D721Med (cell line): ENCODE measurements around the gene DYNLT1.

Experiments
- DNase-seq: peaks from one replicate; pipeline ENCODE4 v3.0.0; 2011; ENCODE audit warnings: low spot score; ENCODE audit not compliant: insufficient read length
- FAIRE-seq: peaks from 2 replicates; lab custom pipeline; 2011; peaks lifted over from hg19 to GRCh38; lab: Jason Lieb, UNC
- TF ChIP-seq, protein P1 (sequence below): IDR thresholded peaks from 2 replicates; pipeline ENCODE4 v1.5.1; 2012; ENCODE audit warnings: mild to moderate bottlenecking, control low read depth; ENCODE audit not compliant: insufficient read depth; ENCODE audit errors: missing control alignments

Gene DYNLT1

DNA sequence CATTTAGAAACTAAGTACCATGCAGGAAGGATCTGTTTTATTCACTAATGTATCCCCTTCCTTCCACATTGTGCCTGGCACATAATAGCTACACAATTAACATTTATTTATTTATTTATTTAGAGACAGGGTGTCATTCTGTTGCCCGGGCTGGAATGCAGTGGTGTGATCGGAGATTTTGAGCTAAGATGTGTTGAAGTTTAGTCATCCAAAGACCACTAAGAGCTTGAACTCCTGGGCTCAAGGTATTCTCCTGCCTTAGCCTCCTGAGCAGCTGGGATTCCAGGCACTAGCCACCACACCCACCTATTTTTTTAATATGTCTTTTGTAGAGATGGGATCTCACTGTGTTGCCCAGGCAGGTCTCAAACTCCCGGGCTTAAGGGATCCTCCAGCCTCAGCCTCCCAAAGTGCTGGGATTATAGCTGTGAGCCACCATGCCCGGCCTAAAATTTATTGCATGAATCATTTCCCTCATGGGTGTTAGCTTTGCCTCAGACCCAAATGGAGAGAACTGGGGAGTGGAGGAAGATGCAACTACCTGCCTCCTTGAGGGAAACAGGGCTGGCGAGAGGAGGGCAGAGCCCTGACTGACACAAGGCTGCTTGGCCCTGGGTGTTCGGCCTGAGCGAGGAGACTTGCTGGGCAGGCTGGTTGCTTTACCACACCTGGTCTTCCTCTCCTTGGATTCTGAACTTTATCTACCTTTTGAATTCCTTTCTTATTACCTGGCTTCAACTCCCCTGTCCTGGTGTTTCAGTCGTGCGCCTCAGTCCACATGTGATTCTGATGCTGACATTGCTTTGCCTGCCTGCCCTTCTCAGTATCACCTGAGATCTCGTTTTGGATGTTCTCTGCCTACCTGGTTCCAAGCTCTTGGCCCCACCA, 1.7 kb upstream of the DYNLT1 start:
- no peak for FAIRE-seq
- no peak for DNase-seq
- TF ChIP-seq, protein P1, sequence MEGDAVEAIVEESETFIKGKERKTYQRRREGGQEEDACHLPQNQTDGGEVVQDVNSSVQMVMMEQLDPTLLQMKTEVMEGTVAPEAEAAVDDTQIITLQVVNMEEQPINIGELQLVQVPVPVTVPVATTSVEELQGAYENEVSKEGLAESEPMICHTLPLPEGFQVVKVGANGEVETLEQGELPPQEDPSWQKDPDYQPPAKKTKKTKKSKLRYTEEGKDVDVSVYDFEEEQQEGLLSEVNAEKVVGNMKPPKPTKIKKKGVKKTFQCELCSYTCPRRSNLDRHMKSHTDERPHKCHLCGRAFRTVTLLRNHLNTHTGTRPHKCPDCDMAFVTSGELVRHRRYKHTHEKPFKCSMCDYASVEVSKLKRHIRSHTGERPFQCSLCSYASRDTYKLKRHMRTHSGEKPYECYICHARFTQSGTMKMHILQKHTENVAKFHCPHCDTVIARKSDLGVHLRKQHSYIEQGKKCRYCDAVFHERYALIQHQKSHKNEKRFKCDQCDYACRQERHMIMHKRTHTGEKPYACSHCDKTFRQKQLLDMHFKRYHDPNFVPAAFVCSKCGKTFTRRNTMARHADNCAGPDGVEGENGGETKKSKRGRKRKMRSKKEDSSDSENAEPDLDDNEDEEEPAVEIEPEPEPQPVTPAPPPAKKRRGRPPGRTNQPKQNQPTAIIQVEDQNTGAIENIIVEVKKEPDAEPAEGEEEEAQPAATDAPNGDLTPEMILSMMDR, result no peak

DNA sequence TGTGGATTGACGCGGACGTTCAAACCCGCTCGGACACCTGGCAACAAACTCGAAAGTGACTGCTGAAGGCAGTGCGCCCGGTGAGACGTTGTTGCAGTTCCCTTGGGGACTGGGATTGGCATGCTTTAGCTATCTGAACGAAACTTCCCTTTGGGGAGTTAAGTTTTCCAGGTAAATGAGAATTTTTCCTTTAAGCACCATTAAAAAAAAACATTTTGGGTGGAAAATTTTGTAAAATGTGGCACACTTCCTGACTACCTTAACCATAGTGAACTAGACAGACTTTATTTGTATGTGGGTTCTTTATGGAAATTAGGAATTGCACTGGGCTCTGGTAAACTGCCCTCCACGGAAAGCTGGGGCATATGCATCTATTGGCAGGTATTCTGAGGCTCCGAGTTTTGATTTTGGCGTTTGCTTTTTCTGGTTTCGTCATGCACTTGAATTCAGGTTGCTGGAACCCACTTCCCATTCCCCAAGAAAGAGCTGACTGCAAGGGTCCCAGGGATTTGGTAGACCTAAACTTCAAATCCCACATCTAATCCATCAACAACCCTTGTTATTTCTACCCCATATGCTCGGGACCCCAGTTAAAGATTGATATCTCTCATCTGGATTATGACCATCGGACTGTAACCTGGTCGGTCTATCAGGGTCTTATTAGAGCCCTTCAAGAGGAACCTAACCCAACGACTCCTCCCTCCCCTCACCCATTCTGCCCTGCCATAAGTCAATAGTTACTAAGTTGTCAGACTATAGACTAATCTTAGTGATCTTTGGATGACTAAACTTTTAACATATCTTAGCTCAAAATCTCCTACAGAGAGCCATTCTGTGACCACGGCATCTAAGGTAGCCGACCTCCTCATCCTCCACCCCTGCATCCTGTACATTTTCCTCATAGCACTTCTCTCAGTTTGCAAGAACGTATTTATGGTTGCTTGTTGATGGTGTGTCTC, 800 bp upstream of the DYNLT1 start:
- TF ChIP-seq, protein P1, result no peak
- FAIRE-seq (no peak), DNase-seq (no peak)

DNA sequence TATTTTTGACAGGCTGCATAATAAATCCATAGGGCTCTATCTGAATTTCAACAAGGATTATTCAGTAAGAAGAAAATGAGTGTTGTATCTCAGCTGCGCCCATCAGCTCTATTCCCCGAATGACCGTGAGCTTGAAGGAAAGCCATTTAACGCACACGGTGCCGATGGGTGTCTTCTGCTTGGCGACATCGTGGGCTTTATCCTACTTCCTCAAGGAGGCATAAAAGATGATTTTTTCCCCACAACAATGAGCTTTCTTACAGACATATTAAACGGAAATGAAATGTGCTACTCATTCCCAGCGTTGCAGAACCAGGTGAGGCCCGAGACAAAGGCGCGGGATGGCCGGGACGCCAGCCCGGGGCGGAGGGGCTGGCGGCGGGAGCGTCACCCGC, 710 bp downstream of the DYNLT1 start:
- TF ChIP-seq, protein P1, result no peak
- FAIRE-seq (no peak), DNase-seq (no peak)

DNA sequence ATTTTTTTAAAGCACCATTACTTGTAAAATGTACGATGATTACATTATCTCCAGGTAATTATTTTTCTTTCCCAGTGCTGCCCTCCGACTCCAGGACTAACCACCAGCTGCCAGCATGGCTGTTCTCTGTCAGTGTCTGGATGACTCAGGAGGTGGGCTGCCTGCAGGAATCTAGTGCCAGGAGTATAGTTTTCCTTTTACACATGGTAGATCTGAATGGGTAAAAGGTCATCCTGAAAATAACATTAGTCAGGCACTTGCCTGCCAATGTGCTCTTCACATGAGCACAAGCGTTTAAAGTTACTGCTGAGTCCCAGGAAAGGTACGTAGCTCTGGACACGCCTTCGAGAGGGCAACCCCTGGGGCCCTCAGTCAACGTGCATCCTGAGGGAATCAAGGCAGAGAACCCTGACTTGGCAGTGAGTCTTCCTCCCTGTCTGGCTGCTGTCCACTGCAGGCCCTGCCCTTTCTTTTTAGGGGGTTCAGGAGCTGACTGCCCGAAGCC, 2.4 kb downstream of the DYNLT1 start:
- FAIRE-seq (no peak), DNase-seq (no peak)
- TF ChIP-seq, protein P1, result no peak

DNA sequence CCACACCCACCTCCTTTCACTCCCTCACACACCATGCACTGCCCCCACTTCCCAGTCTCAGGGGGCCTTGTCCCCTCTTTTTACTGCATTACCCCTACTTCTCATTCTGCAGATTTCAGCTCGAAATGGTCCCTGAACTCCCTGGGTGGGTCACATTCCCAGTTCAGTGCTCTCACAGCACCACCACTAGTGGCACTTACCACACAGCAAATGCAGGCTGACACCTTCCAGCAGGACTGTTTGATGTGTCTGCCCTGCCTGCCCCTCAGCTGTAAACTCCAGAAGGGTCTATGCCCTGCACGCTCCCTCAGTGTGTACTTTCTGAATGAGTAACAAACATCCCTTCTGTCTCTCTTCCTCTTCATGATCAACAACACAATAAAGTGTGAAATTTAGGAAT, 4.0 kb downstream of the DYNLT1 start:
- FAIRE-seq (no peak), DNase-seq (no peak)
- TF ChIP-seq, protein P1, result no peak

DNA sequence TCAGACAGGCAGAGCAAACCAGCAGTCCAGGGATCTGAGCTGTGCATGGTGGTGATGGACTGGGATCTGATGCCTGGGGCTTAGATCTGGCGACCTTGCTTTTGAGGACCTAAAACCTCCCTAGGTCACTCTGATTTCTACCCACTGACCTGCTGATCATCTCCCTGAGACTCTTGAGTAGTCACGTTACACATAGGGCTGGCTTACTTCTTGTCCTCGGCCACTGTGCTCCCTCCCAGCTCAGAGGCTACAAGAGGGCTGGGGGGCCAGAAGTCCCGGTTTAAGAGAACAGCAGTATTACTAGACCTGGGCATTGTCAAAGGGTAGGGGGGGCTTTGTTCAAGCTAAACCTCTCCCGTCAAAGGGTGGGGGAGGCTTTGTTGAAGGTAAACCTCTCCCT, 5.5 kb downstream of the DYNLT1 start:
- FAIRE-seq (no peak), DNase-seq (no peak)
- TF ChIP-seq, protein P1, result no peak
